Measurements from ENCODE around the gene COBL. TPM values are rescaled to one million over a fixed set of nuclear protein-coding genes. Genes with fewer than 3 reads are reported as not detected.
A peak's percentile ranks its signal among the peaks of the same experiment; 100 is the strongest.
"Not testable (repeated sequence)": the region's sequence is repeated elsewhere in the genome, so short reads cannot be mapped to it uniquely, and the experiment has no call there.

The COBL gene
- total RNA-seq, 4 donors from 2014 or later = 1.1 to 27.7 (median 15.2) TPM

GRCh38 chr7:51009716-51010496 is 306.7 kb downstream of the COBL start:
- DNase-seq (ENCODE audit: low spot score) (no peak), ATAC-seq (ENCODE audit: low FRiP score) (peak; percentile 44)

GRCh38 chr7:51007551-51008505 is 308.8 kb downstream of the COBL start:
- ATAC-seq (ENCODE audit: low FRiP score) = no peak
- TF ChIP-seq, protein P1, sequence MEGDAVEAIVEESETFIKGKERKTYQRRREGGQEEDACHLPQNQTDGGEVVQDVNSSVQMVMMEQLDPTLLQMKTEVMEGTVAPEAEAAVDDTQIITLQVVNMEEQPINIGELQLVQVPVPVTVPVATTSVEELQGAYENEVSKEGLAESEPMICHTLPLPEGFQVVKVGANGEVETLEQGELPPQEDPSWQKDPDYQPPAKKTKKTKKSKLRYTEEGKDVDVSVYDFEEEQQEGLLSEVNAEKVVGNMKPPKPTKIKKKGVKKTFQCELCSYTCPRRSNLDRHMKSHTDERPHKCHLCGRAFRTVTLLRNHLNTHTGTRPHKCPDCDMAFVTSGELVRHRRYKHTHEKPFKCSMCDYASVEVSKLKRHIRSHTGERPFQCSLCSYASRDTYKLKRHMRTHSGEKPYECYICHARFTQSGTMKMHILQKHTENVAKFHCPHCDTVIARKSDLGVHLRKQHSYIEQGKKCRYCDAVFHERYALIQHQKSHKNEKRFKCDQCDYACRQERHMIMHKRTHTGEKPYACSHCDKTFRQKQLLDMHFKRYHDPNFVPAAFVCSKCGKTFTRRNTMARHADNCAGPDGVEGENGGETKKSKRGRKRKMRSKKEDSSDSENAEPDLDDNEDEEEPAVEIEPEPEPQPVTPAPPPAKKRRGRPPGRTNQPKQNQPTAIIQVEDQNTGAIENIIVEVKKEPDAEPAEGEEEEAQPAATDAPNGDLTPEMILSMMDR (IDR thresholded peaks at IDR 0.05) = no peak
- DNase-seq (ENCODE audit: low spot score) = no peak

More at GRCh38 chr7:51009716-51010496, 306.7 kb downstream of the COBL start:
- TF ChIP-seq, protein P1 (IDR thresholded peaks at IDR 0.05) = no peak

- TF ChIP-seq, protein P1 (IDR thresholded peaks at IDR 0.05) = no peak
- ATAC-seq (ENCODE audit: low FRiP score) = no peak
- DNase-seq (ENCODE audit: low spot score) = no peak
These were observed 309.9 kb downstream of the COBL start for GRCh38 chr7:51006483-51007235.

GRCh38 chr7:51005074-51005473 is 311.5 kb downstream of the COBL start:
- DNase-seq (ENCODE audit: low spot score) (no peak), ATAC-seq (ENCODE audit: low FRiP score) (no peak)
- TF ChIP-seq, protein P1 (IDR thresholded peaks at IDR 0.05) = no peak

- TF ChIP-seq, protein P1 (IDR thresholded peaks at IDR 0.05) = no peak
- no peak for DNase-seq (ENCODE audit: low spot score)
- no peak for ATAC-seq (ENCODE audit: low FRiP score)
These were observed 315.7 kb downstream of the COBL start for GRCh38 chr7:51000956-51001355.

DNA sequence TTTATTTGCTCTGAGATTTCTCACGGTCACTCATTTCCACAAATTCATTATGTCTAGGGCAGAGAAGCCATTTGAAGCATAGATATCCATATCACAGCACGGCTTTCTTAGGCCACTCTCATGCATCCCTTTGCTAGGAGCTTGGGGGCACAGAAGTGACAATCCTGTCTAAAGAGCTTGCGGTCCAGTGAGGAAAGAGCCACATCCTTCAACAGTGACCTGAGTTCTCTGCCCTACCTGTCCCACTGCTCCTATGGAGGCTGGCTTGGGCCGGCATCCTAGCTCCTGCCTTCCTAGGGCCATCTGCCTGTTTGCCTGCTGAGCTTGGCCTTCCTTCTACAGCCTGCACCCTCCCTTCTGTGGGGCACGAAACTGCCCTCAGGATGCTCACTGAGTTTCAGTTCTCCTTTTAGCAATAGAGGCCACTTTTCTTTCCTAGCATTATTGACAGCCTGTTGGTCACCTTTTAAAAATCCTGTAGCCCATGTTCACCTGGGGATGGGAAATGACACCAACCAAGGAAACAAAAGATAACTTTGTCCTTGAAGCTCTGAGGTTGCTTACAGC is 321.8 kb downstream of the COBL start:
- DNase-seq (ENCODE audit: low spot score) = no peak
- TF ChIP-seq, protein P1 (IDR thresholded peaks at IDR 0.05) = no peak
- ATAC-seq (ENCODE audit: low FRiP score) = no peak

DNA sequence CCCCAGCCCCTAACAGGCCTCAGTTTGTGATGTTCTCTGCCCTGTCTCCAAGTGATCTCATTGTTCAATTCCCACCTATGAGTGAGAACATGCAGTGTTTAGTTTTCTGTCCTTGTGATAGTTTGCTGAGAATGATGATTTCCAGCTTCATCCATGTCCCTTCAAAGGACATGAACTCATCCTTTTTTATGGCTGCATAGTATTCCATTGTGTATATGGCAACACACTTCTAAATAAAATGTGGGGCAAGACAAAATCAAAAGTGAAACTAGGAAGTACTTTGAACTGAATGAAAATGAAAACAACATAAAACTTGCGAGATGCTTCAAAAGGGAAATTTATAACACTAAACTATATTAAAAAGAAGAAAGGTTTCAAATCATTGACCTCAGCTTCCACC is 326.4 kb downstream of the COBL start:
- DNase-seq (ENCODE audit: low spot score); ATAC-seq (ENCODE audit: low FRiP score): not testable (repeated sequence)

All from omental fat pad (tissue), 4 donors.